ENCODE results near the gene RNASE9.
"Not testable (repeated sequence)": the region's sequence is repeated elsewhere in the genome, so short reads cannot be mapped to it uniquely, and the experiment has no call there.

RNASE9 gene

GRCh38 chr14:20572382-20572990 lies 11.6 kb upstream of the RNASE9 start:
- not testable (repeated sequence) for FAIRE-seq

- FAIRE-seq = not testable (repeated sequence)
Observed at GRCh38 chr14:20570720-20571119, 9.9 kb upstream of the RNASE9 start.

GRCh38 chr14:20569865-20570264 lies 9.0 kb upstream of the RNASE9 start:
- not testable (repeated sequence) for FAIRE-seq

GRCh38 chr14:20569066-20569465 lies 8.2 kb upstream of the RNASE9 start:
- no peak for FAIRE-seq

- FAIRE-seq = no peak
Observed at GRCh38 chr14:20568393-20568792, 7.5 kb upstream of the RNASE9 start.

- not testable (repeated sequence) for FAIRE-seq
Observed at GRCh38 chr14:20567199-20567598, 6.4 kb upstream of the RNASE9 start.

- no peak for FAIRE-seq
Observed at GRCh38 chr14:20564501-20564997, 3.7 kb upstream of the RNASE9 start.

GRCh38 chr14:20563971-20564370 lies 3.1 kb upstream of the RNASE9 start:
- FAIRE-seq = no peak

- no peak for FAIRE-seq
Observed at GRCh38 chr14:20559461-20559904, 1.4 kb downstream of the RNASE9 start.

GRCh38 chr14:20557212-20557542 lies 3.7 kb downstream of the RNASE9 start:
- no peak for FAIRE-seq

- no peak for FAIRE-seq
Observed at GRCh38 chr14:20556500-20557211, 4.2 kb downstream of the RNASE9 start.

GRCh38 chr14:20555845-20556244 lies 5.0 kb downstream of the RNASE9 start:
- no peak for FAIRE-seq

GRCh38 chr14:20553024-20553423 lies 7.8 kb downstream of the RNASE9 start:
- FAIRE-seq = no peak

- FAIRE-seq = no peak
Observed at GRCh38 chr14:20551606-20552005, 9.2 kb downstream of the RNASE9 start.

- no peak for FAIRE-seq
Observed at GRCh38 chr14:20550926-20551325, 9.9 kb downstream of the RNASE9 start.

GRCh38 chr14:20548414-20549158 lies 12.3 kb downstream of the RNASE9 start:
- FAIRE-seq = no peak

GRCh38 chr14:20546877-20547276 lies 14.0 kb downstream of the RNASE9 start:
- FAIRE-seq = no peak

GRCh38 chr14:20539906-20540305 lies 20.9 kb downstream of the RNASE9 start:
- no peak for FAIRE-seq

- FAIRE-seq = peak; percentile 57
Observed at GRCh38 chr14:20530771-20531571, 29.9 kb downstream of the RNASE9 start.

GRCh38 chr14:20529806-20530205 lies 31.0 kb downstream of the RNASE9 start:
- FAIRE-seq = no peak

- FAIRE-seq = no peak
Observed at GRCh38 chr14:20524027-20524426, 36.8 kb downstream of the RNASE9 start.

GRCh38 chr14:20522332-20522731 lies 38.5 kb downstream of the RNASE9 start:
- FAIRE-seq = no peak

GRCh38 chr14:20516921-20517320 lies 43.9 kb downstream of the RNASE9 start:
- FAIRE-seq = no peak
